NK-92 treated with Interleukin-12 subunit alpha and Interleukin-12 subunit beta, amount 100 ng/mL, for 24 hours (cell line): ENCODE data around the gene ZNF547.
"Not testable (repeated sequence)": the region's sequence is repeated elsewhere in the genome, so short reads cannot be mapped to it uniquely, and the experiment has no call there.

Experiments used
- DNase-seq: peaks from one replicate; lab custom pipeline; 2025; lab: John Stamatoyannopoulos, UW

The ZNF547 gene

DNA sequence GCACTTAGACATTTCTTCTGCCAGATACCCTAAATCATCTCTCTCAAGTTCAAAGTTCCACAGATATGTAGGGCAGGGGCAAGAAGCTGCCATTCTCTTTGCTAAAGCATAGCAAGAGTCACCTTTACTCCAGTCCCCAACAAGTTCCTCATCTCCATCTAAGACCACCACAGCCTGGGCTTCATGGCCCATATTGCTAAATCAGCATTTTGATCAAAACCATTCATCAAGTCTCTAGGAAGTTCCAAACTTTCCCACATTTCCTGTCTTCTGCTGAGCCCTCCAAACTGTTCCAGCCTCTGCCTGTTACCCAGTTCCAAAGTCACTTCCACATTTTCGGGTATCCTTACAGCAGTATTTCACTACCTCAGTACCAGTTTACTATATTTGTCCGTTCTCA lies 11.3 kb downstream of the ZNF547 start:
- DNase-seq = not testable (repeated sequence)

DNA sequence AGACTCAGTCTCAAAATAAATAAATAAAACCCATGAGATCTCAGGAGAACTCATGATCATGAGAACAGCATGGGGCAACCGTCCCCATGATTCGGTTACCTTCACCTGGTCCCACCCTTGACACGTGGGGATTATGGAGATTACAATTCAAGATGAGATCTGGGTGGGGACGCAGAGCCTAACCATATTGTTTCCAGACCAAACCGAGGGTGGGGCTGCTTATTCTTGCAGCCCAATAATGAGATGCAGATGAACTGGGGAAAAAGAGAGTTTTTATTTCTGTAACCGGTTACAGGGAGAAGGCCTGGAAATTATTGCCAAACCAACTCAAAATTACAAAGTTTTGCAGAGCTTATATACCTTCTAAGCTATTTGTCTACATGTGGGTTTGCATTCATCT lies 12.8 kb downstream of the ZNF547 start:
- no peak for DNase-seq

GRCh38 chr19:57377498-57378146 lies 14.3 kb downstream of the ZNF547 start:
- DNase-seq = no peak

GRCh38 chr19:57380923-57381322 lies 17.6 kb downstream of the ZNF547 start:
- no peak for DNase-seq

DNA sequence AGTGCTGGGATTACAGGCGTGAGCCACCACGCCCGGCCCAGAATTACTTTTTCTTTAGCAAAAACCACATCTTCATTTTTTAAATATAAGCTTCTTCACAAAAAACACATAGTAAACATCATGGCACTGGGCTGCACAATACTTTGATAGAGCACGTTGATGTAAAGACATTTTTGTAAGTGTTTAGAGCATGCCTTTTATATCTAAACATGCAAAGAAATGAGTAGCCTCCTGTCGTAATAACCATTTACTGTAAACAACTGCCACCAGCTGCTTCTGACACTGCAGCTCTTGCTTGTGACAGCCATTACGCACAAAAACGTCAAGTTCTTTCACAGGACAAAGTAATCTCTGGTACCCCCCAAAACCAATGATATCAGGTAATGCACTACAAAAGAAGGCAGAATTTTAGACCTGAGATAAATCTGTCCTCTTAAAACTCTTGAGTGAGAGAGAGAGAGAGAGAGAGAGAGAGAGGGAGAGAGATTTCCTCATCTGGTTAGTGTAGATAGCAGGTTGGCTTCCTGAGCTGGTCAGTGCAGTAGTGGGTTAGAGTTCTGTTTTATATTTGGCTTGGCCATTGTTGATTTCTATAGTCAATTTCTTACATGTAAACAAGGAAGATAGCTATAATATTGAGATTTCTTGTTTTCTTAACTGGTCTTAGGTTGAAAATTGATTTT lies 19.6 kb downstream of the ZNF547 start:
- DNase-seq = no peak

- no peak for DNase-seq
Observed at GRCh38 chr19:57389194-57389729, 25.9 kb downstream of the ZNF547 start.

GRCh38 chr19:57389730-57390598 lies 26.6 kb downstream of the ZNF547 start, which contains the start of gene ZNF548:
ZNF548 (plus strand) TSS chr19:57389854; CDS start chr19:57390100, 246 bp downstream.
- peak; percentile 95 for DNase-seq

DNA sequence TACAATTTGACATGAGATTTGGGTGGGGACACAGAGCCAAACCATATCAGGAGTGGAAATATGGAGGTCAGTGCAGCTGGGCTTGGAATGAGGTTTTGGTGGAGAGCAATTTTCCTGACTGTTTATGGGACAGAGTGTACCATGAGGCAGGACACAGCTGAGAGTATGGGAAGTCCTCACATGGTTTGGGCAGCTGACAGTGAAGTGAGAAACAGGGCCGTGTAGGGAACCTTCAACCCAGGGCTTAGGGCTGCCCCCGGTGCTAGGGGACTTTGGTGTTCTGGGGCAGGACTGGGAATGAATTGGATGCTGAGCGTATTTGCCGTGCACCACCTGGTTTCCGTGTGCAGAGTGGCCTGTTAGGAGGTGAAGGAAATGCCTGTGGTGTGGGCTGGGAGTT lies 32.4 kb downstream of the ZNF547 start:
- no peak for DNase-seq

DNA sequence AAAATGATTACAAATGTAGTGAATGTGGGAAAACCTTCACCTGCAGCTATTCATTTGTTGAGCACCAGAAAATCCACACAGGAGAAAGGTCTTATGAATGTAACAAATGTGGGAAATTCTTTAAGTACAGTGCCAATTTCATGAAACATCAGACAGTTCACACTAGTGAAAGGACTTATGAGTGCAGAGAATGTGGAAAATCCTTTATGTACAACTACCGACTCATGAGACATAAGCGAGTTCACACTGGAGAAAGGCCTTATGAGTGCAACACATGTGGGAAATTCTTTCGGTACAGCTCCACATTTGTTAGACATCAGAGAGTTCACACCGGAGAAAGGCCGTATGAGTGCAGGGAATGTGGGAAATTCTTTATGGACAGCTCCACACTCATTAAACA lies 35.5 kb downstream of the ZNF547 start:
- DNase-seq = no peak

DNA sequence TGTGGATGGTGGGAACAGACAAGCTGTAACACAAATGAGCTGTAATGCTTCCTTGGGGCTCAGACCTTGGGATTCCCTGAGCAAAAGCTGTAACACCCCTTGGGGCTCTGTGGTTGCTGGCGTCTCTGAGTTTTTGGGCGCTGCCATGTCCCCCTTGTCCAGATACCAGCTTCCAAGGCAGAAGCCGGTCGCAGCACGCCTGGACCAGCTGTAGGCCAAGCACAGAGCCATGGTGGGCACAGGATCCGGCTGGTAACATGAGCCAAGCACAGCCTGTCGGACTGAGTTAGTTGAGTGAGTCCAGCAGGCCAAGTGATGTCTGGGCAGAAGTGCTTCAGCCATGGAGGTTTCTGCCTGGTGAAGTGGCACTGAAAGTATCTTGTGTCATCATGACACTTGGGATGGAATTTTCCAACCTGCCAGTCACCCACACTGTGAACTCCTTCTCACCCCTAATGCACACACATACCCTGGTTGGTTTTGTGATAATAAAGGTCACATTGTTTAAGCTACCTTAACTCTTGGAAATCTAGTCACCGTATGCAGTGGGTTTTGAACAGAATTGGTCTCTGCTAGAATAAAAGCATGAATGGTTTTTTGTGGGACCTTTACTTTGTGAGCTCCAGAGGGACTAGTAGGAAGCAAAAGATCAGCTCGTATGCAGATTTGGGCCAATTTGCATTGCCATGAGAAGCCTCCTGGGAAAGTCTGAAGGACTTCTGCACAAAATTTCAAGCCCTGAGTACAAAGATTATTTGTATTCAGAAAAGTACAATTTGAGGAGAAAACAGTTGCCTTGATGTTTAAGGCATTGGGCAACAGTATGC lies 40.6 kb downstream of the ZNF547 start:
- DNase-seq = no peak

DNA sequence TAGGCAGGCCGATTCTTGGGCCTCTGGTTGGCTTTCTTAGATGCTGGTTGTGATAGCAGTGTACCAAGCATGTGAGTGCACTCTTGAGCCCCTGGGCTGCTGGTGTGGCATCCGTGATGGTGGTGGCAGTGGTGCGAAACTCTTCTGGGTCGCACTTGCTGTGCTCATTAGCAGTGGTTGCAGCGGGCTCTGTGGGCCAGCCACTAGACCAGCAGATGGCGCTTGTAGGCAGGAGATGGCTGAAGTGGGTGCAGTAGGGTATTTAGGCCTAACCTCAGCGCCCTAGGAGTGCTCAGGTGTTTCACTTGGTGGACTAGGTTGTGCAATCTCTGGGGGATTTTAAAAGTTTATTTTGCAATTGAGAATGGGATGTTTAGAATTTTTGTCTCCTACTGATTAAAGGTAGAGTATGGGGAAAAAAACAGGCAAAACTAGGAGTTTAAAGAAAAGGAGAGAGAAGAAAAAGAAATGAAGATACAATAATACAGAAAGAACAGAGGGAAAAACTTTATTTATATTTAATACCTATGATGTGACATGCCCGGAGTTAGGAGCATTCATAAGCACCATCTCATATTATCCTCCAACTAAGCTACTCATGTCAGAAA lies 43.3 kb downstream of the ZNF547 start:
- peak; percentile 50 for DNase-seq

DNA sequence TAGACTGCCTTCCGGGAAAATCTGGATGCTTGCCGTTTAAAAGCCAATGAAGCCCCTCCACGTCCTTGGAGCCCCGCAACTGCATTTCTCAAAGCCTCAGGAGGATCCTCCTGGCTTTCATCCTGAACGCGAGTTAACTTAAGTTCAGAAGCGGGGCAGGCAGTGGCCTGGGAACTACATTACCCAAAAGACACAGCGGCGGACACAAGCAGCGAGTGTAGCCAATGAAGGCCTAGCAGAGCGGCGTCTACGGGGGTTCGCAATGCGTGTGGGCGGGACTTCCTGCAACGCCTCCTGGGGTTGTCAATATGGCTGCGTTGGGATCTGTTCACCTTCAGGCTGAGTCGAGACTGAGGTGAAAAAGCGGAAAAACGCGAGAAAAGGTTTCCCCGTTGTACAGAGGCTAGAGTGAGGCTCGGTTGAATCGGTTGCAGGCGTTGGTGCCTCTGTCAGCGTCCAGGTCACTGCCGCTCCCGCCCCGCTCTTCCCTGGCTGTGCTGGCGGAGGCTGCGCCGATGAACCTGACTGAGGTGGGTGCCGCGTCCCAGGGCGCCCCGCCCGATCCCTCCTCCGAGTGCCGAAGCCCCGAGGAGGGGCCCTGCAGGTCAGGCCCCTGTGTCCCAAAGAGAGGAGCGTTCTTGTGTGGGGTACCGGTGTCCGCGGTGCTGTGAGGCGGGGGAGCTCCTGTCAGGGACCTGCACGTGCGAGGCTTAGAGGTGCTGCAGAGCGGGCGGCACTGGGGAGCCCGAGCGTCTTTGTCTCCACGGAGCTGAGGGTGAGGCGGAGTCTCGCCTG lies 47.7 kb downstream of the ZNF547 start, which contains the start of gene ZNF17:
Gene ZNF17 (plus strand): TSS at position 285 of the 795 bp plus-strand sequence. CDS start 2,455 bp downstream, outside the sequence.
- peak; percentile 88 for DNase-seq

DNA sequence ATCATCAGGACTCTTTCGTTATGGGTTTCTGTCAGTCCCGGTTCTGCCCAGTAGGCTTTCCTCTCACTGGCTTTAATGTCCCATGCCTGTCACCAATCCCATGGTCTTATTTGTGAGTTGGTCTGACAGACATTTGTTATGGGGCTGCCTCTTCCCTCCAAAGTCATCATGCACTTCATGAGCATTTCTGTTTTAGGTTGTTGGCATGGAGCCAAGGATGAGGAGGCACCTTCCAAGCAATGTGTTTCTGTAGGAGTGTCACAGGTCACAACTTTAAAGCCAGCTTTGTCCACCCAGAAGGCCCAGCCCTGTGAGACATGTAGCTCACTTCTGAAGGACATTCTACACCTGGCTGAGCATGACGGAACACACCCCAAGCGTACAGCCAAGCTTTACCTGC lies 56.1 kb downstream of the ZNF547 start:
- DNase-seq = no peak

DNA sequence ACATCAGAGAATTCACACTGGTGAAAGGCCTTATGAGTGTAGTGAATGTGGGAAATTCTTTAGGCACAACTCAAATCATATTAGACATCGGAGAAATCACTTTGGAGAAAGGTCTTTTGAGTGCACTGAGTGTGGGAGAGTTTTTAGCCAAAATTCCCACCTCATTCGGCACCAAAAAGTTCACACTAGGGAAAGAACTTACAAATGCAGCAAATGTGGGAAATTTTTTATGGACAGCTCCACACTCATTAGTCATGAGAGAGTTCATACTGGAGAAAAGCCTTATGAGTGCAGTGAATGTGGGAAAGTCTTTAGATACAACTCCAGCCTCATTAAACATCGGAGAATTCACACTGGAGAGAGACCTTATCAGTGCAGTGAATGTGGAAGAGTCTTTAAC lies 57.7 kb downstream of the ZNF547 start:
- DNase-seq = no peak
